Smooth muscle cell (in vitro differentiated cells): ENCODE results near the gene ADGRB2. TPM values are rescaled to one million over a fixed set of nuclear protein-coding genes. Genes with fewer than 3 reads are reported as not detected.

Experiments
- DNase-seq: peaks from one replicate; lab custom pipeline; 2025; ENCODE audit not compliant: unreplicated experiment; lab: John Stamatoyannopoulos, UW
- H2AFZ ChIP-seq: fragments of 200-600 bp; sonication (generic); 2 replicates; pipeline ENCODE4 v1.6.0; 2016; ENCODE audit warnings: antibody characterized with exemption, low read depth, mild to moderate bottlenecking
- H3F3A ChIP-seq: fragments of 200-600 bp; sonication (generic); 2 replicates; pipeline ENCODE4 v1.6.0; 2017; ENCODE audit warnings: antibody characterized with exemption, low read depth
- H3K27ac ChIP-seq: fragments of 200-600 bp; sonication (generic); 2 replicates; pipeline ENCODE4 v1.5.1; 2016; ENCODE audit warnings: low read depth, mild to moderate bottlenecking
- H3K27me3 ChIP-seq: fragments of 200-600 bp; sonication (generic); 2 replicates; pipeline ENCODE4 v1.6.1; 2016; ENCODE audit warnings: low read depth, mild to moderate bottlenecking
- H3K36me3 ChIP-seq: fragments of 200-600 bp; sonication (generic); 2 replicates; pipeline ENCODE4 v1.5.1; 2016; ENCODE audit warnings: low read depth
- H3K4me1 ChIP-seq: fragments of 200-600 bp; sonication (generic); 2 replicates; pipeline ENCODE4 v1.5.1; 2016; ENCODE audit warnings: low read depth
- H3K4me2 ChIP-seq: fragments of 200-600 bp; sonication (generic); 2 replicates; pipeline ENCODE4 v1.6.0; 2016; ENCODE audit warnings: mild to moderate bottlenecking
- H3K4me3 ChIP-seq: fragments of 200-600 bp; sonication (generic); 2 replicates; pipeline ENCODE4 v1.5.1; 2016; ENCODE audit warnings: mild to moderate bottlenecking
- H3K79me2 ChIP-seq: fragments of 200-600 bp; sonication (generic); 2 replicates; pipeline ENCODE4 v1.6.0; 2016; ENCODE audit warnings: low read depth, mild to moderate bottlenecking
- H3K9ac ChIP-seq: fragments of 200-600 bp; sonication (generic); 2 replicates; pipeline ENCODE4 v1.6.0; 2016; ENCODE audit warnings: low read depth
- H3K9me3 ChIP-seq: fragments of 200-600 bp; sonication (generic); replicated peaks from 2 replicates; pipeline ENCODE4 v1.5.1; 2016; ENCODE audit warnings: low read depth
- H4K20me1 ChIP-seq: fragments of 200-600 bp; sonication (generic); 2 replicates; pipeline ENCODE4 v1.6.0; 2016; ENCODE audit warnings: low read depth
- WGBS: methylation state at CpG from one replicate; pipeline ENCODE4 v1.1.7; 2016; ENCODE audit warnings: low lambda C conversion rate; 5-methylcytosine and 5-hydroxymethylcytosine counted together
- polyA plus RNA-seq: library from polyadenylated mRNA; unstranded; fragments of >200 nt; fragmentation: Nextera tagmentation; extraction: Ambion mirVana; gene quantifications from 2 replicates; pipeline ENCODE4 v1.2.1, GENCODE V29; 2016
- total RNA-seq: library from RNA; depleted of rRNA; stranded (reverse); fragments of >200 nt; gene quantifications from 2 replicates; pipeline ENCODE4 v1.2.3, GENCODE V29; 2014
- TF ChIP-seq, protein P1 (sequence below): fragments of 200-600 bp; sonication (generic); IDR thresholded peaks from 2 replicates; pipeline ENCODE4 v1.5.1; 2017; ENCODE audit warnings: borderline replicate concordance, mild to moderate bottlenecking, antibody characterized with exemption; ENCODE audit not compliant: insufficient read depth, poor library complexity, severe bottlenecking

The ADGRB2 gene
- total and polyA plus RNA-seq, 2 experiments from 2014 or later, result 8.8 to 9.4 TPM

- H3K4me1 ChIP-seq, result peaks cover 12% of the 10 kb centered on the region
- no peak overlapping the region for H3K4me3 ChIP-seq
- peaks cover 4% of the 10 kb centered on the region for H3K79me2 ChIP-seq
- H3K9ac ChIP-seq, result no peak overlapping the region
- WGBS, result 93% methylated on average over 12 of the region's 12 CpGs
- TF ChIP-seq, protein P1, sequence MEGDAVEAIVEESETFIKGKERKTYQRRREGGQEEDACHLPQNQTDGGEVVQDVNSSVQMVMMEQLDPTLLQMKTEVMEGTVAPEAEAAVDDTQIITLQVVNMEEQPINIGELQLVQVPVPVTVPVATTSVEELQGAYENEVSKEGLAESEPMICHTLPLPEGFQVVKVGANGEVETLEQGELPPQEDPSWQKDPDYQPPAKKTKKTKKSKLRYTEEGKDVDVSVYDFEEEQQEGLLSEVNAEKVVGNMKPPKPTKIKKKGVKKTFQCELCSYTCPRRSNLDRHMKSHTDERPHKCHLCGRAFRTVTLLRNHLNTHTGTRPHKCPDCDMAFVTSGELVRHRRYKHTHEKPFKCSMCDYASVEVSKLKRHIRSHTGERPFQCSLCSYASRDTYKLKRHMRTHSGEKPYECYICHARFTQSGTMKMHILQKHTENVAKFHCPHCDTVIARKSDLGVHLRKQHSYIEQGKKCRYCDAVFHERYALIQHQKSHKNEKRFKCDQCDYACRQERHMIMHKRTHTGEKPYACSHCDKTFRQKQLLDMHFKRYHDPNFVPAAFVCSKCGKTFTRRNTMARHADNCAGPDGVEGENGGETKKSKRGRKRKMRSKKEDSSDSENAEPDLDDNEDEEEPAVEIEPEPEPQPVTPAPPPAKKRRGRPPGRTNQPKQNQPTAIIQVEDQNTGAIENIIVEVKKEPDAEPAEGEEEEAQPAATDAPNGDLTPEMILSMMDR, result no peak
- no peaks in the 10 kb centered on the region for H3K27me3 ChIP-seq
- no peaks in the 10 kb centered on the region for H3F3A ChIP-seq
- H3K9me3 ChIP-seq, result no peaks in the 10 kb centered on the region
- no peaks in the 10 kb centered on the region for H3K36me3 ChIP-seq
- DNase-seq, result no peak
- no peak overlapping the region for H3K4me2 ChIP-seq
- no peak overlapping the region for H3K27ac ChIP-seq
- H2AFZ ChIP-seq, result no peak overlapping the region
- no peaks in the 10 kb centered on the region for H4K20me1 ChIP-seq
Observed at GRCh38 chr1:31694069-31694963, 69.8 kb downstream of the ADGRB2 start.

DNA sequence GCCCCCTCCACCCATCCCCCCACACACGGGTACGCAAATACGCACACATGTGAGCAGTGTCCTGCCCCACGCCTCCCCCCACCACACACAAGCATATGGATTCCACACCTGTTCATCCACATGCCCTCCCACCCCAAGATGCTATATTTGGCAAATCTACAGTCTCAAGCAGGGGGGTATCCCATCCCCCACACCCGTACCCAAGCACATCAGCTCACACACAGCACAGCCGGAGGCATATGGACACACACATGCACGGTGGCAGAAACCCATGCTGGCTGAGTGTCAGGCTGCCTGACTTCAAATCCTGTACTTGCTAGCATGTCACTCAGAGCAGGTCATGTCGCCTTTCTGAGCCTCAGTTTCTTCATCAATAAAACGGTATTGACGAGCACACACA lies 70.9 kb downstream of the ADGRB2 start:
- H3K4me3 ChIP-seq, result no peak overlapping the region
- H2AFZ ChIP-seq, result no peak overlapping the region
- TF ChIP-seq, protein P1, result no peak
- H3K27me3 ChIP-seq, result no peaks in the 10 kb centered on the region
- peaks cover 13% of the 10 kb centered on the region for H3K4me1 ChIP-seq
- H4K20me1 ChIP-seq, result no peaks in the 10 kb centered on the region
- no peak overlapping the region for H3K4me2 ChIP-seq
- no peaks in the 10 kb centered on the region for H3K79me2 ChIP-seq
- no peaks in the 10 kb centered on the region for H3F3A ChIP-seq
- 88% methylated on average over 8 of the region's 10 CpGs for WGBS
- no peaks in the 10 kb centered on the region for H3K9me3 ChIP-seq
- no peak for DNase-seq
- no peak overlapping the region for H3K27ac ChIP-seq
- no peak overlapping the region for H3K9ac ChIP-seq
- no peaks in the 10 kb centered on the region for H3K36me3 ChIP-seq

GRCh38 chr1:31691951-31692350 lies 72.2 kb downstream of the ADGRB2 start:
- H2AFZ ChIP-seq, result no peak overlapping the region

More at GRCh38 chr1:31691951-31692350, 72.2 kb downstream of the ADGRB2 start:
- H3K9ac ChIP-seq, result no peak overlapping the region
- no peaks in the 10 kb centered on the region for H3F3A ChIP-seq
- no peak for DNase-seq
- H3K9me3 ChIP-seq, result no peaks in the 10 kb centered on the region
- peaks cover 13% of the 10 kb centered on the region for H3K4me1 ChIP-seq
- no peaks in the 10 kb centered on the region for H3K36me3 ChIP-seq
- H3K27ac ChIP-seq, result peak overlapping the region; percentile 4
- no peaks in the 10 kb centered on the region for H3K79me2 ChIP-seq
- H3K27me3 ChIP-seq, result no peaks in the 10 kb centered on the region
- H4K20me1 ChIP-seq, result no peaks in the 10 kb centered on the region
- 77% methylated on average over 11 of the region's 11 CpGs for whole genome bisulfite sequencing
- TF ChIP-seq, protein P1, result no peak
- no peak overlapping the region for H3K4me2 ChIP-seq
- H3K4me3 ChIP-seq, result no peak overlapping the region
